ENCODE measurements around the gene PLXNB3.
"Not testable (repeated sequence)": the region's sequence is repeated elsewhere in the genome, so short reads cannot be mapped to it uniquely, and the experiment has no call there.

Gene PLXNB3

DNA sequence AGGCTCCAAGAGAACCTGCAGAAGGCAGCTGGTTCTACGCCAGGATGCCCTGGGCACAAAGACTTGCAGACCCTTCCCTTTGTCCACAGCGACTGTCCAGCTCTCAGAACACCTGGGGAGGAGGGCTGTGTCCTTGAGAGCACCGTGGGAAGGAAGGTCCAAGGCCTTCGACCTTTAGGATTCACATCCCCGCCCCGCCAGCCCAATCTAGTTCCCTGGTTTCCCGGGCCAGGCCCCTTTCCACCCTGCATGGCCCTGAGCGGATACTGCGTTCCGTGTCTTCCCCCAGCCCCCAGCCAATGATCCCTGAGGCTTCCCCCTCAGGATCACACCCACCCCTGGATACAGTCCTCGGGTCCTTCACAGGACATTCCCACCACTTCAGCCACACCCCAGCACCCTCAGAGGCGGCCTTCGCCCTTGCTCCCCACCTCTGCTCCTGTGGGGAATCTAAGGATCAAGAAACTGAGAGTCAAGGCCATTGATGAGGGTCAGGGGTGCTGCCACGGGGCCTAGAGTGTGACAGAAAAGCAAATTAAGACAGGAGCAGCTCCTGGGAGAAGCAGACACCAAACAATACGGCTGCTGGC lies 30.3 kb upstream of the PLXNB3 start:
- no peak for FAIRE-seq

DNA sequence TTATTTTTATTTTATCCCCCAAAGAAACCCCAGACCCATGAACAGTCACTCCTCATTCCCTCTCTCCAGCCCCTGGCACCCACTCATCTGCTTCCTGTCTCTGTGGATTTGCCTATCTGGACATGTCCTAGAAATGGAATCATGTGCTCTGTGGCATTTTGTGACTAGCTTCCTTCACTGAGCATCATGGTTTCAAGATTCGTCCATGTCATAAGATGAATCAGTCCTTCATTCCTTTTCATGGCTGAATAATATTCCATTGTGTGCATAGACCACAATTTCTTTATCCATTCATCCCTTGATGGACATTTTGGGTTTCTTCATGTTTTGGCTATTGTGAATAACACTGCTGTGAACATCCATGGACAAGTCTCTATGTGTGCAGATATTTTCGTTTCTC lies 29.2 kb upstream of the PLXNB3 start:
- no peak for FAIRE-seq

DNA sequence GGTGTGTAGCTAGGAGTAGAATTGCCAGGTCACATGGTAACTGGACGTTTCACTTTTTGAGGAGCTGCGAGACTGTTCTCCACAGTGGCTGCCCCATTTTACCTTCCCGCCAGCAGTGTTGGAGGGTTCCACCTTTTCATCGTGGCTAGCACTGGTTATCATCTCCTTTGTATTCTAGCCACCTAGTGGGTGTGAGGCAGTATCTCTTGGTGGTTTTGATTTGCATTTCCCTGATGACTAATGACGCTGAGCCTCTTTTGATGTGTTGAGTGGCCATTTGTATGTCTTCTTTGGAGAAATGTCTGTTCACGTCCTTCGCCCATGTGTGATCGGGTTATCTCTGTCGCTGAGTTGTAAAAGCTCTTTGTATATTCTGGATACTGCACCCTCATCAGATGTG lies 28.8 kb upstream of the PLXNB3 start:
- FAIRE-seq: no peak

DNA sequence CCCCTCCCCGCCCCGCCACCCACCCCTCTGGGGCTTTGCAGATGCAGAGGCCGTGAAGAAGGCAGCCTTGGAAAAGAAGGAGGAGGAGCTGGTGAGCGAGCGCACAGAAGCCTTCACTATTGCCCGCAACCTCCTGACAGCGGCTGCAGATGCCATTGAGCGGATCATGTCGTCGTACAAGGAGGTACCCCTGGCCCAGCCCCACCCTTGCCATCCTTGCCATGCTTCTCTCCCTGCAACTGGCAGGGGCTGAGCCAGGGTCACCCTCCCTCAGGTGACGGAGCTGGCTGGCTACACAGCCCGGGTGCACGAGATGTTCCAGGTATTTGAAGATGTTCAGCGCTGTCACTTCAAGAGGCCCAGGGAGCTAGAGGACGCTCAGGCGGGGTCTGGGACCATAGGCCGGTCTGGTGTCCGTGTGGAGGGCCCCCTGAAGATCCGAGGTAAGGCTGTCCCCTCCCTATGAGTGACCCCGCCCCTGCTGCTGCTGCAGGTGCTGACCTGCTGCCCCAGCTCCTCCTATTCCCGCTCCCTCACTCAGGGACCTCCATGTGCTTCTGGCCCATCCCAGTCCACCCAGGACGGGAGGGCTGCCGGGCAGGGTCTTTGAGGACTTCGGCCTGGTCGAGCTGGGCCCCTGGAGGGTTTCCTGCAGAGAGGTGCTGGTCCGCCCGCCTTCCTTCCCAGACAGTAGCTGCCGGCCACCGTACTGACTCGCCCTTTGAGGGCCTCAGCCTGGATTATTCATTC lies 27.8 kb upstream of the PLXNB3 start:
- FAIRE-seq: no peak

DNA sequence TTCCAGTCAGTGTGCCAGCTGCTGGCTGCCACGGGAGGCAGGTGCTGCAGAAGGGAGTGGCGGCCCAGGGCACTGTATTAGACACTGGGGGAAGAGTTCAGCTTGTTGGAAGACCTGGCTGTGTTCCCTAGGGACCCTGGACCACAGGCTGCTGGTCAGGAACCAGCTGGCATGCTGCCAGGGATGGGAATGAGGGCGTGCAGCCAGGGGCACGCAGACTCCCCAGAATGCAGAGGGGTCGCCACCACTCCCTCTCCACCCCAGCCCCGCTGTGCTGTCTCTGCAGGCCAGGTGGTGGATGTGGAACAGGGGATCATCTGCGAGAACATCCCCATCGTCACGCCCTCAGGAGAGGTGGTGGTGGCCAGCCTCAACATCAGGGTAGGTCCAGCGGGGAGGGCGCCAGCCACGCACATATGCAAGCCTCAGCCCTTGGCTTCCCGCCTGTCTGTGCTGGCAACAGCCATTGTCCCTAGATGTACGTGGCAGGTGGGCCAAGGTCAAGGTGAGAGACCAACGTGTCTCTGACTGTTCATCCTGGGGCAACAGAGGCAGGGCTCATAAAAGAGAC lies 27.1 kb upstream of the PLXNB3 start:
- FAIRE-seq: no peak

DNA sequence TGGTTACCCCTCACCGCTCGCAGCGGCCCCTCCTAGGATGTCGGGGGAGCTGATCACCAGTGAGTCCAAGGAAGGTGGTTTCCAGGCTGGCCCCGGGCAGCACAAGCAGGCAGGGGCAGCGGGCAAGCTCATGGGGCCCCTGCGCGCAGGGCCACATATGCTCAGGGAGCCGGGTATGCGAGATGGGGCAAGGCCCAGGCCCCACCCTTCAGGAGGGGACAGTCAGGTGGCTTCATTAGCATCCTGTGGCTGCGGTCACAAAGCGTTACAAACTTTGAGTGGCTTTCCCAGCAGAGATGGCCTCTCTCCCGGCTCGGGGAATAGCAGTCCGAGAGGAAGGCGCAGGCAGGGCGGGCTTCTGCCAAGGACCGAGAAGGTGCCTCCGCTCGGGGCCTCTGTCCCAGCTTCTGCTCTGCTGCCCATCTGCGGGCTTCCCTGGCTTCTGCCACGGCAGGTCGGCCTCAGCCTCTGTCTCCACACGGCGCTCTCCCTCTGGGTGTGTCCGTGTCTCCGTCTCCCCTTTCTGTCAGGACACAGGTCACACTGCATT lies 25.9 kb upstream of the PLXNB3 start:
- FAIRE-seq: no peak

DNA sequence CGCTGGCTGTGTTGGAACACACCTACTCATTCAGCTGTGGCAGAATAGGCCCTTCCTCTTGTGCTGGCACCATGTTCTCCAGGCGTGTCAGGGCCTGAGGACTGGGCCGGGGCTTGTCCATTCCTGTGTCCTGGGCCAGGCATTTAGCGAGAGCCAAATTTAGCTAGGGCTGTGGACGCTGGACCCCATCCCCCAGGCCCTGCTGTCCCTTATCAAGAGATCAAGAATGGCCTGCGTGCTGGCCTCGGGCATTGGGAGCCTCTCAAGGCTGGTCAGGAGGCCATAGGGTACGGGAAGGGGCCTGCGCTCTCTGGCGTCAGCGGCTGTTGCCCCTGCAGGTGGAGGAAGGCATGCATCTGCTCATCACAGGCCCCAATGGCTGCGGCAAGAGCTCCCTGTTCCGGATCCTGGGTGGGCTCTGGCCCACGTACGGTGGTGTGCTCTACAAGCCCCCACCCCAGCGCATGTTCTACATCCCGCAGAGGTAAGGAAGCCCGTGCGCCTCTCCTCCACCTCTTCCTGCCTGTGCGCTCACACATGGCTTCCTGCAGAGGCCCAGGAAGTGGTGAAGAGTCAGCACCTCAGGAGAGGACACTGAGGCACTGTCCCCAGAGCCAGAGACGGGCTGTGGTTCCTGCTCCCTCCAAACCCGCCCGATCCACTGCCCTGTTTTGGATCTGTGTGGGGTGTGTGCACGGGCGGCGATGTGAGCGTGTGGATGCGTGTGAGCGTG lies 24.1 kb upstream of the PLXNB3 start:
- no peak for FAIRE-seq

DNA sequence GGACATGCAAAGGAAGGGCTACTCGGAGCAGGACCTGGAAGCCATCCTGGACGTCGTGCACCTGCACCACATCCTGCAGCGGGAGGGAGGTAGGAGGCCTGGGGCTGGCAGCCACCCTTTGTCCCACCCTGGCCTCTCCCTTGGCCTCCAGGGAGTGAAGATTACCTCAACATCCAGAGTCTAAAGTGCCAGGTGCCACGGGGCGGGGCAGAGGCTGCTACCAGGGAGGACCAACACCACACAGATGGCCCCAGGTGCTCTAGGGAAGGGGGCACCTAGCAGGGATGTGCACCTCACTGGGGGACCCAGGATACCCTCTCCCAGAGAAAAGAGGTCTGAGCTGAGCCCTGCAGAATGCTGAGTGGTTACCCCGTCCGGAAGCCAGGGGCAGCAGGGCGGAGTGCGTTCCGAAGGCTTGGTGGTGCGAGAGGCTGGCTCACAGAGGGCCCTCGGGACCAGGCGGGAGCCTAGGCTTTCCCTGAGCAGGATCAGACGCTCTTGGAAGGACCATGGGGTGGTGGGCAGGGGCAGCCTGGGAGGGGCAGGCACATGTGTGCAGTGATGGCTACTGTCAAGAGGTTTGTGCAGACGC lies 23.3 kb upstream of the PLXNB3 start:
- FAIRE-seq: no peak

DNA sequence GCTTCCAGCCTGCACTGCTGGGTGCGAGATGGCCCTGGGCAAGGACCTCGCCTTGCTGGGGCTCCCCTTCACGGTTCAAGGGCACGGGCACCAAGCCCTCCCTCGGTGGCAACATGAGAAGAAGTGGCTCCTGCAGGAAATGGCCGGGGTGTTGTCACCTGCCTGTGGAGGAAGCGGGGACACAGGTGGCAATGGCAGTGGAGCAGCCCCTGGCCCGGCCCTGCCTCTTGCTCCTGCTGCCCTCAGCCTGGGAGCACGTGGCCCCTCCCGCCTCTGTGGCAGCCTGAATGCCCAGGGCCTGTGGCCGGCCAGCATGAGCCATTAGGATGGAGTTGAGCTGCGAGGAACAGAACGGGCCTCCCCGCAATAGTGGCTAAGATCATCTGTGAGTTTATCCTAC lies 22.6 kb upstream of the PLXNB3 start:
- no peak for FAIRE-seq

DNA sequence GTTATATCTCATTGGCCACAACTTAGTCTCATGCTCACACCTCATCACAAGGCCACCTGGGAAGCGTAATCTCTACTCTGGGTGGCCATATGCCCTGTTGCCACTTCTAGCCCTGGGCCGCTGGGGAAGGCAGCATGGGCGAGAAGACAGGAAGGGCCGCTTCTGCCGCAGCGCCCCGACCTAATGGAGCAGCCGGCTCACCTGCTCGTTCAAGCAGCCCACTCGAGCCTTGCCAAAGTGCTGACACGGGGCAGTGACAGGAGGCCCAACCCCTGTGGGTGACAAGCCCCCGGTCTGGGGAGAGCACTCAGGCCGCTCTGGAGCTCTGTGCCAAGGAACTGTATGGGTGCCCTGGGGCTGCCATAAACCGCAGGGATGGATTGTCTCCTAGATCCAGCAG lies 21.9 kb upstream of the PLXNB3 start:
- not testable (repeated sequence) for FAIRE-seq

DNA sequence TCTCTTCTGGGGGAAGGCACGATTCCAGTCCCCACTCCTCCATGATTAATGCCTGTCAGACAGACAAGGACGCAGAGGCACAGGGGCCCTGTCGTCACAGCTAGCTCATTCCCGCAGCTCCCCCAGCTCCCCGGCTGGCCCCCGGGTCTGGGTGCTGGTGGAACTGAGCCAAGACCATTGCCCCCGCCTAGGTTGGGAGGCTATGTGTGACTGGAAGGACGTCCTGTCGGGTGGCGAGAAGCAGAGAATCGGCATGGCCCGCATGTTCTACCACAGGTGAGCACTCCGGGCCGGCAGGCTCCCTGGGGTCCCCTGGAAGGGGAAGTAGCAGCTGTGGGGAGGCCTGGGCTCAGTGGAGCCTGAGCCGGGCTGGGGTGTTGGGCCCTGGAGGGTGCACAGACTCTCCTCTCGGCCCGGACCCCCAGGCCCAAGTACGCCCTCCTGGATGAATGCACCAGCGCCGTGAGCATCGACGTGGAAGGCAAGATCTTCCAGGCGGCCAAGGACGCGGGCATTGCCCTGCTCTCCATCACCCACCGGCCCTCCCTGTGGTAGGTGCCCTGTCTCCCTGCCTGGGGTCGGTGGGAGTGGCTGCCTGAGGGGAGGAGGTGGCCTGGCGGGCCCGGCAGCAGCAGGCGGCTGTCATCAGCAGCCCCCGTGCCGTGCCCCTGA lies 21.1 kb upstream of the PLXNB3 start:
- FAIRE-seq: not testable (repeated sequence)

DNA sequence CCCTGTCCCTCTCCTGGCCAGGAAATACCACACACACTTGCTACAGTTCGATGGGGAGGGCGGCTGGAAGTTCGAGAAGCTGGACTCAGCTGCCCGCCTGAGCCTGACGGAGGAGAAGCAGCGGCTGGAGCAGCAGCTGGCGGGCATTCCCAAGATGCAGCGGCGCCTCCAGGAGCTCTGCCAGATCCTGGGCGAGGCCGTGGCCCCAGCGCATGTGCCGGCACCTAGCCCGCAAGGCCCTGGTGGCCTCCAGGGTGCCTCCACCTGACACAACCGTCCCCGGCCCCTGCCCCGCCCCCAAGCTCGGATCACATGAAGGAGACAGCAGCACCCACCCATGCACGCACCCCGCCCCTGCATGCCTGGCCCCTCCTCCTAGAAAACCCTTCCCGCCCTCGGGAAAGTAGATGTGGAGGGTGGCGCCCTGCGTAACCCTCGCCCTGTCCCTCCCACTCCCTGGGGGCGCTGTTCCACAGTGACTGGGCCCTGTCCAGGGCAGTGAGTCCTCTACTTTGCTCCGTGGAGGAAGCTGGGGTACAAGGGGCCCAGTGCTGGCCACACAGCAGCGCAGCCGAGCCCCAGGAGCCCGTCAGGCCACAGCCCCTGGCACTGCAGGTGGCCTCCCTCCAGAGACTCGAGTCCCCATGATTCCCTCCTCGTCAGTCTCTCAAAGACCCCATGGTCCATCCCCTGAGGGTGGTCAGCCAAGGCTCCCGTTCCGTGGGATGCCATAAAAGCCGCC lies 20.4 kb upstream of the PLXNB3 start:
- not testable (repeated sequence) for FAIRE-seq

DNA sequence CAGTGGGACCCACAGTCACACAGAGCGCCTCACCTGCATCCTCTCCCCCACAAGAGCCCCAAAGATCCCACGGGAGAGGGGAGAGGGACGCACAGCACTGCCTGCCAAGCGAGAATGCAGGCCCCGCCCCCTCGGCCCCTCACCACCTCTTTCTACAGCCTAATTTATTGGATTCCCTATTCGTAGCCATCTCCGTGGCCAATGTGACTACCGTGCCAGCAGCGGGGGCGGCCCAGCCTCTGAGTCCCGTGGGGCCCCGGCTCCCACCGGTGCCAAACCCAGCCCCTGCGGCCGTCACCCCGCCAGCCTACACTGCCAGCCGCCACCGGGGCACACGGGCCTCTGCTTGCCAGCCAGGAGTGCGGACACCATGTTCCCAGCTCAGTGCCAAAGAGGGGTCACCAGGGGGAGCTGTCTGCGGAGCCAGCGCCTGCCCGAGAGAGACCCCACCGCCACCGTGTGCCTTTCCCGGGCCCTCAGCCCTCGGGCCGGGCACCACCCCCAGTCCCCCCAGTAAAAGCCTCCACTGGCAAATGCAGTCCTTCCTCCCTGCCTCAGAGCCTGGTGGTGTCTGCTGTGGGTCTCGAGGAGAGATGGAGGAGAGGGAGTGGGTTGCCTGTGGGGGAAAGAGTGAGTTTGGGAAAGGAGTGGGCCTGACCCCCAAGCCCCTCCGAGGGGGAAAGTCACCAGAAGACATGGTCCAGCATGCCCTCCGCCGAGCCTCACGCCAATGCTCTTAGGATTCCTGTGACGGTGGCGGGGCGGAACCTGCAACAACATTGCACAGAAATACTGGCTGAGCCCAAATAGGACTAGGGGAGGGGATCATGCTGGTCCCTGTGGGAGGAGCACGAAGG lies 19.6 kb upstream of the PLXNB3 start:
- FAIRE-seq: no peak

DNA sequence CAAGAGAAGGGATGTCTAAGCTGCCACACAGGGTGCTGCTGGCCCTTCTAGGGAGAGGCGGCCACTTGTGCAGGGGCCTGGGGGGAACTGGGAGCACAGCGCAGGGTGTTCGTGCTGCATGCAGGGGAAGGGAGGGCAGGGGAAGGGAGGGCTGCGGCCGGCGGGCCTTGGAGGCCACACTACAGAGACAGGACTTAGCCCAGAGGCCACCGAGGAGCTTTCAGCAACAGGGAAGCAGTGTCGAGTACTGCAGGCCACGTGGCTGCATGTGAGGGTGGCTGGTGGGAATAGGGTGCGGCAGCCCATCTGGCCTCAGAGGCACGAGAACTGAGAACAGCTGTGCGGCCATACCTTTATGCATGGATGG lies 19.0 kb upstream of the PLXNB3 start:
- FAIRE-seq: not testable (repeated sequence)

DNA sequence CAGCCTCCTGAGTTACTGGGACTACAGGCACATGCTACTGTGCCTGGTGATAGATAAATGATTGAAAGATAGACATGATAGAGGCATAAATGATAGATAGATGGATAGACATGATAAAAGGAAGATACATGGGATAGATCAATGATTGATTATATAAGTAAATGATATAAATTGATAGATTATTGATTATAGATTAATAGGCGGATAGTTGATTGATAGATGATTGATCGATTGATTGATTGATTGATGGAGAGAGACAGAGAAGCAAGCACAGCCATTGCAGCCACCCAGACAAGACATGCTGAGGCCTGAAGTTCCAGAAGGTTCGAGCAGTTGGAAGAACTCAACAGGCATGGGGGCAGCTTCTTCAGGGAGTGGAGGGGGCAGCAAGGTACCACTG lies 17.7 kb upstream of the PLXNB3 start:
- no peak for FAIRE-seq

DNA sequence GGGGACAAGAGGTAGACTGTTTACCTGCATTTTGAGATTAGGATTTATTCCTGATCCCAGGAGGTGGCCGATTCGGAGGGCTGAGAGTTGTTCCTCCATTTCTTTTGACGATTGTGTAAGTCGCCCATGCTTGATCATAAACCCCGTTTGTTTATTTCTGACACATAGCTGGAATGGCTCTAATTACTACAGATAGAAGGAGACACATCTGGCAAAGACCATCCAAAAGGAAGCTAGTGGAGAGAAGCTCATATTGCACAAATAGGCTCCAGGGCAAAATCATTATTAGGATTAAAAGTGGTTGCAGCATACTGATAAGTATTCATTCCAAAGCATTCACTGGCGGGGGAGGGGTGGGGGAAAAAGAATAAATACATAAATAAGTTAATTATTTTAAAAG lies 17.1 kb upstream of the PLXNB3 start:
- not testable (repeated sequence) for FAIRE-seq

DNA sequence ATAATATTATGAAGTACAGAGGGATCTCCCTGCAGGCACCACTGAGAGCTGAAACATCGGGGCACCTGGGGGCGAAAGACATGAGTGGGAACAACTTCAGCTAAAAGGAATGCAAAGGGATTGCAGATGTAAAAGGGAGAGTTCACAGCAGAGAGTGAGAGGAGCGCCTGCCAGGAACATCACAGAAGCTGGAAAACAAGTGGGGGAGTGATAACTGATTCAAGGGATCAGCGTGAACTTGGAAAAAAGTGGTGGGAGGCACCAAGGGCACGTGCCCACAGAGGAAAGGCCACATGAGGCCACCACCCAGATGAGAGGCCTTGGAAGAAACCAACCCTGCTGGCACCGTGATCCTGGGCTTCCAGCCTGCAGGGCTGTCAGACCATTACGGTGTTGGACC lies 15.0 kb upstream of the PLXNB3 start:
- not testable (repeated sequence) for FAIRE-seq

DNA sequence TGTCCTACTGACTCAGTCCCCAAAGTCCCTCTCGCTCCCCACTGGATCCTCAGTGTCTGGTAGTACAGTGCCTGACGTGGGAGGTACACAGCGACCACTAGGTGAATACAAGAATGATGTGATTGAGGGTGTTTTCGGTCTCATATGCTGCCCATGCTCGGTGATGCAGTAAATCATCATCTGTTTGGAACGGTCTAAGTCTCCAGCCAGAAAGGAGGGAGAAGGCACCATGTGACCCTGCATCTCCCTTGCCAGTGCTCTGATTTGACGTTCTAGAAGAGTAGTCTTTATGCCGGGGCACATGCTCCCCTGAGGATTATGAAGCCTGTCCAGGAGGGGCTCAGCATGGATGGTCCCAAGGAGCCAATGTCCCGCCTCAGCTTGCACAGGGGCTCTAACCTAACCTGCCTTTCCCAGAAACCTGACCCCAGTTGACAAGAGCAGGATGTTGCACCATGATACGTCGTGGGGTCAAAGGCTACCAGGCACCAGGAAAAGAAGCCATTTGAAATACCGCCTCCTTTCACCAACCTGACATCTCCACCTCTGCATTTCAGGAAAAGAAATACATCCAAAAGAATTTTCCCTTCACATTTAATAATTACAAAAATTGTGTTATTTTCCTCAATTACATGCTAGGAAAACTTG lies 13.8 kb upstream of the PLXNB3 start:
- FAIRE-seq: no peak

DNA sequence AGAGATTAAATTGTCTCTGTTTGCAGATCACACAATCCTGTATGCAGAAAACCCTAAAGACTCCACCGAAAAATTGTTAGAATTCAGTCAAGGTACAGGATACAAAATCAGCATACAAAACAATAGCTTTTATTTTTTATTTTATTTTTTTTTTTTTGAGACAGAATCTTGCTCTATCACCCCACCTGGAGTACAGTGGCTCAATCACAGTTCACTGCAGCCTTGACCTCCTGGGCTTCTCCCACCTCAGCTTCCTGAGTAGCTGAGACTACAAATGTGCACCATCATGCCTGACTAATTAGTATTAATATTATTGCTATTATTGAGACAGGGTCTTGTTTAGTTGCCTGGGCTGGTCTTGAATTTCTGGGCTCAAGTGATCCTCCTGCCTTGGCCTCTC lies 8.9 kb upstream of the PLXNB3 start:
- FAIRE-seq: no peak

DNA sequence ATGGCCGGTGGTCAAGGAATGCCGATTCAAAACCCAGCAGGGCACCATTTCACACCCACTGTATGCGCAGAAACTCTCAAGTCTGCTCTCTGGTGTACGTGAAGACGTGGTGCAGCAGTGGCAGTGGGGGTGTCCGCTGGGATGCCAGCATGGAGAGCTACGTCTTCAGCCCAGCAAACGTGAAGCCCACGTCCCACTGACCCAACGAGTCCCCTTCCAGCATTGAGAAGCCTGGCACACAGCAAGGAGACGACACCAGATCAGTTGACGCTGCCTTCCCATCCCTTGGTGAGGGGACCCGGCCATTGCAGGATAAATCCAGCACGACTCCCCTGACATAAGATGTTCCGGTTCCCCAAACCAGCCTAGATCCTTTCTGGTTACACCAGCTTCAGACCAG lies 2.2 kb upstream of the PLXNB3 start:
- no peak for FAIRE-seq

Measured in TTC549 (cell line).